HG03575 (cell line): Measurements from ENCODE around the gene RBMS3.
"Not testable (repeated sequence)": the region's sequence is repeated elsewhere in the genome, so short reads cannot be mapped to it uniquely, and the experiment has no call there.

Experiments
- ATAC-seq: cut with Tn5 transposase; IDR thresholded peaks from one replicate; pipeline ENCODE4 v1.9.1; 2021; ENCODE audit not compliant: unreplicated experiment, insufficient number of reproducible peaks, low FRiP score; ENCODE audit errors: extremely low read depth

RBMS3 gene

GRCh38 chr3:29494305-29495036 lies 213.6 kb downstream of the RBMS3 start:
- ATAC-seq: no peak

- ATAC-seq: no peak
Measured at GRCh38 chr3:29497282-29497681, 216.4 kb downstream of the RBMS3 start.

GRCh38 chr3:29502771-29503170 lies 221.9 kb downstream of the RBMS3 start:
- ATAC-seq: no peak

- no peak for ATAC-seq
Measured at GRCh38 chr3:29503314-29503713, 222.4 kb downstream of the RBMS3 start.

GRCh38 chr3:29503958-29504357 lies 223.1 kb downstream of the RBMS3 start:
- no peak for ATAC-seq

- ATAC-seq: no peak
Measured at GRCh38 chr3:29506502-29506901, 225.6 kb downstream of the RBMS3 start.

- ATAC-seq: no peak
Measured at GRCh38 chr3:29511701-29512100, 230.8 kb downstream of the RBMS3 start.

- no peak for ATAC-seq
Measured at GRCh38 chr3:29512641-29513040, 231.8 kb downstream of the RBMS3 start.

GRCh38 chr3:29513236-29513635 lies 232.4 kb downstream of the RBMS3 start:
- ATAC-seq: no peak

GRCh38 chr3:29514170-29514569 lies 233.3 kb downstream of the RBMS3 start:
- ATAC-seq: no peak

- no peak for ATAC-seq
Measured at GRCh38 chr3:29514912-29515311, 234.0 kb downstream of the RBMS3 start.

GRCh38 chr3:29515451-29515850 lies 234.6 kb downstream of the RBMS3 start:
- peak; percentile 70 for ATAC-seq

GRCh38 chr3:29516164-29516563 lies 235.3 kb downstream of the RBMS3 start:
- no peak for ATAC-seq

GRCh38 chr3:29520764-29521163 lies 239.9 kb downstream of the RBMS3 start:
- no peak for ATAC-seq

- no peak for ATAC-seq
Measured at GRCh38 chr3:29521293-29521692, 240.4 kb downstream of the RBMS3 start.

- no peak for ATAC-seq
Measured at GRCh38 chr3:29521751-29522150, 240.9 kb downstream of the RBMS3 start.

GRCh38 chr3:29524433-29524832 lies 243.6 kb downstream of the RBMS3 start:
- not testable (repeated sequence) for ATAC-seq

GRCh38 chr3:29525254-29525881 lies 244.5 kb downstream of the RBMS3 start:
- no peak for ATAC-seq

- ATAC-seq: no peak
Measured at GRCh38 chr3:29527246-29527645, 246.4 kb downstream of the RBMS3 start.

- no peak for ATAC-seq
Measured at GRCh38 chr3:29531644-29532043, 250.8 kb downstream of the RBMS3 start.

- no peak for ATAC-seq
Measured at GRCh38 chr3:29532473-29532872, 251.6 kb downstream of the RBMS3 start.
